HS-27A (cell line): ENCODE results near the gene PMEPA1.

Experiments used
- DNase-seq: peaks from one replicate; pipeline ENCODE4 v3.0.0-alpha.2; 2012; ENCODE audit warnings: low read depth, missing footprints

PMEPA1 gene

GRCh38 chr20:57711311-57711712, 1.5 kb upstream of the PMEPA1 start:
- no peak for DNase-seq

- DNase-seq = no peak
These were observed 1.0 kb upstream of the PMEPA1 start for GRCh38 chr20:57710841-57711240.

- no peak for DNase-seq
These were observed 831 bp downstream of the PMEPA1 start for GRCh38 chr20:57708694-57709673.

GRCh38 chr20:57707849-57708693, 1.7 kb downstream of the PMEPA1 start:
- no peak for DNase-seq

GRCh38 chr20:57707320-57707719, 2.5 kb downstream of the PMEPA1 start:
- DNase-seq = no peak

- no peak for DNase-seq
These were observed 4.5 kb downstream of the PMEPA1 start for GRCh38 chr20:57705127-57705899.

- DNase-seq = no peak
These were observed 5.6 kb downstream of the PMEPA1 start for GRCh38 chr20:57704245-57704644.

- DNase-seq = no peak
These were observed 6.8 kb downstream of the PMEPA1 start for GRCh38 chr20:57703013-57703412.

GRCh38 chr20:57702521-57702920, 7.3 kb downstream of the PMEPA1 start:
- DNase-seq = no peak

- DNase-seq = no peak
These were observed 7.7 kb downstream of the PMEPA1 start for GRCh38 chr20:57702091-57702490.

GRCh38 chr20:57701651-57702050, 8.2 kb downstream of the PMEPA1 start:
- DNase-seq = no peak

- no peak for DNase-seq
These were observed 8.7 kb downstream of the PMEPA1 start for GRCh38 chr20:57701090-57701489.

GRCh38 chr20:57699395-57699794, 10.4 kb downstream of the PMEPA1 start:
- no peak for DNase-seq

GRCh38 chr20:57698867-57699275, 10.9 kb downstream of the PMEPA1 start:
- DNase-seq = no peak

- DNase-seq = peak; percentile 94
These were observed 11.5 kb downstream of the PMEPA1 start for GRCh38 chr20:57698116-57698866.

- no peak for DNase-seq
These were observed 12.3 kb downstream of the PMEPA1 start for GRCh38 chr20:57697543-57697942.

GRCh38 chr20:57696401-57696961, 13.3 kb downstream of the PMEPA1 start:
- no peak for DNase-seq

- DNase-seq = no peak
These were observed 13.9 kb downstream of the PMEPA1 start for GRCh38 chr20:57695940-57696339.

- no peak for DNase-seq
These were observed 14.8 kb downstream of the PMEPA1 start for GRCh38 chr20:57695012-57695411.

- no peak for DNase-seq
These were observed 15.3 kb downstream of the PMEPA1 start for GRCh38 chr20:57694481-57694880.
